Kidney epithelial cell (primary cell): ENCODE results near the gene PLPP2. TPM values are rescaled to one million over a fixed set of nuclear protein-coding genes. Genes with fewer than 3 reads are reported as not detected.

Experiments used
- DNase-seq: peaks from one replicate; pipeline ENCODE4 v3.0.0-alpha.2; 2010; ENCODE audit warnings: low read depth
- H3K27me3 ChIP-seq: 2 replicates; pipeline ENCODE4 v1.6.0; 2011; ENCODE audit warnings: low read length; ENCODE audit not compliant: control insufficient read depth, insufficient read depth
- H3K36me3 ChIP-seq: 2 replicates; pipeline ENCODE4 v1.5.1; 2011; ENCODE audit warnings: low read length; ENCODE audit not compliant: control insufficient read depth, insufficient read depth
- H3K4me3 ChIP-seq: 2 replicates; pipeline ENCODE4 v1.5.1; 2011; ENCODE audit warnings: low read depth, mild to moderate bottlenecking, control low read depth, low read length
- CTCF ChIP-seq: IDR thresholded peaks from 2 replicates; pipeline ENCODE4 v1.5.1; 2011; ENCODE audit warnings: mild to moderate bottlenecking, moderate library complexity, low read length, control low read depth, inconsistent platforms; ENCODE audit not compliant: insufficient read depth, poor library complexity, severe bottlenecking
- total RNA-seq: library from RNA; depleted of rRNA; stranded (reverse); fragments of >200 nt; gene quantifications from 2 replicates; pipeline ENCODE4 v1.2.3, GENCODE V29; 2015

The PLPP2 gene
- total RNA-seq, 1 donor from 2014 or later = 63.0 TPM

GRCh38 chr19:324716-325115 is 33.5 kb upstream of the PLPP2 start:
- H3K36me3 ChIP-seq = peaks cover 7% of the 10 kb centered on the region
- no peak for DNase-seq
- TF ChIP-seq CTCF = no peak

GRCh38 chr19:322616-323015 is 31.4 kb upstream of the PLPP2 start:
- Histone ChIP-seq H3K36me3 (peaks cover 2% of the 10 kb centered on the region), H3K27me3 (no peaks in the 10 kb centered on the region), H3K4me3 (no peak overlapping the region)
- DNase-seq = no peak
- TF ChIP-seq CTCF = no peak

More at GRCh38 chr19:324716-325115, 33.5 kb upstream of the PLPP2 start:
- Histone ChIP-seq H3K4me3 (no peak overlapping the region), H3K27me3 (no peaks in the 10 kb centered on the region)

GRCh38 chr19:318509-318774 is 27.2 kb upstream of the PLPP2 start:
- Histone ChIP-seq H3K27me3 (no peaks in the 10 kb centered on the region), H3K36me3 (no peaks in the 10 kb centered on the region), H3K4me3 (no peak overlapping the region)
- no peak for DNase-seq
- no peak for TF ChIP-seq CTCF

GRCh38 chr19:317710-318508 is 26.7 kb upstream of the PLPP2 start:
- no peak for TF ChIP-seq CTCF
- Histone ChIP-seq H3K36me3 (no peaks in the 10 kb centered on the region), H3K27me3 (no peaks in the 10 kb centered on the region), H3K4me3 (no peak overlapping the region)
- DNase-seq = no peak

- DNase-seq = no peak
- Histone ChIP-seq H3K4me3 (no peak overlapping the region), H3K36me3 (no peaks in the 10 kb centered on the region), H3K27me3 (no peaks in the 10 kb centered on the region)
- no peak for TF ChIP-seq CTCF
Measured at GRCh38 chr19:315811-316210, 24.6 kb upstream of the PLPP2 start.
